Cardiac muscle cell (in vitro differentiated cells and primary cell): ENCODE measurements around the gene SMG5. TPM values are rescaled to one million over a fixed set of nuclear protein-coding genes. Genes with fewer than 3 reads are reported as not detected.
A peak's percentile ranks its signal among the peaks of the same experiment; 100 is the strongest.

Source experiments
- DNase-seq, 2 donors: peaks; one replicate each; pipeline versions ENCODE4 v3.0.0 to v3.0.0-alpha.2; 2010 to 2017; ENCODE audit warnings: low read depth in 1 of 2, low spot score in 1 of 2
- H3K27ac ChIP-seq: fragments of 200-600 bp; sonication (generic); 2 replicates; pipeline ENCODE4 v1.5.1; 2016
- H3K27me3 ChIP-seq: fragments of 200-600 bp; sonication (generic); 2 replicates; pipeline ENCODE4 v1.6.0; 2016; ENCODE audit warnings: control low read depth
- H3K36me3 ChIP-seq: fragments of 200-600 bp; sonication (generic); 2 replicates; pipeline ENCODE4 v1.5.1; 2016; ENCODE audit warnings: control low read depth
- H3K4me1 ChIP-seq: fragments of 200-600 bp; sonication (generic); 2 replicates; pipeline ENCODE4 v1.8.1; 2017; ENCODE audit warnings: low read depth, mild to moderate bottlenecking, mixed run types
- H3K4me3 ChIP-seq: fragments of 200-600 bp; sonication (generic); 2 replicates; pipeline ENCODE4 v1.5.1; 2016; ENCODE audit warnings: mild to moderate bottlenecking
- H3K9me3 ChIP-seq: fragments of 200-600 bp; sonication (generic); 2 replicates; pipeline ENCODE4 v1.5.1; 2017; ENCODE audit warnings: low read depth, mild to moderate bottlenecking, control low read depth
- CTCF ChIP-seq: IDR thresholded peaks from 2 replicates; pipeline ENCODE4 v1.5.1; 2012; ENCODE audit warnings: low read depth, mild to moderate bottlenecking, low read length
- polyA plus RNA-seq: library from polyadenylated mRNA; unstranded; fragments of >200 nt; fragmentation: Nextera tagmentation; extraction: Ambion mirVana; gene quantifications from 2 replicates; pipeline ENCODE4 v1.2.1, GENCODE V29; 2016
- total RNA-seq: library from RNA; depleted of rRNA; stranded (reverse); fragments of >200 nt; gene quantifications from 2 replicates; pipeline ENCODE4 v1.2.3, GENCODE V29; 2016

The SMG5 gene
- total and polyA plus RNA-seq, 2 experiments from 2014 or later: 95.5 to 110 TPM

- Histone ChIP-seq H3K36me3 (no peaks in the 10 kb centered on the region), H3K9me3 (no peaks in the 10 kb centered on the region), H3K4me3 (no peak overlapping the region), H3K27me3 (no peaks in the 10 kb centered on the region), H3K27ac (no peak overlapping the region), H3K4me1 (peaks cover 19% of the 10 kb centered on the region)
- DNase-seq: no peak
- no peak for TF ChIP-seq CTCF
Observed at GRCh38 chr1:156285437-156285836, 2.8 kb upstream of the SMG5 start.

DNA sequence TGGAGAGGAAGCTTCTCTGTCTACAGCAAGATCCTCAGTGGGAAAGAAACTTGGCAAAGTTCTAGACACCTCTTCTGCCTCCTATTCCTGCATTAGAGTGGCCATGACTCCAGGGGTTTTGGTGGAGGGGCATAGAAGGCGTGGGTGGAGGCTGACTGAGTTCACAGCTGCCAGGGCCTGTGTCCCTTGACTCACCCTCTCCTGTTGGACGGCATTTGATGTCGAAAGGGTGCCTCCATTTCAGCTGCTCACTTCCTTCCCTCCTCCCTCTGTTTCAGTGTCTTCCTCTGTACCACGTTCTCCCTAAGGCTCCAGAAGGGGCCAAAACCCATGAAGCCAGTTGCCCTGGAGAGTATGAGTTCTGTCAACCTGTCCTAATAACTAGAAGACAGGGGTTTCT is 2.1 kb upstream of the SMG5 start:
- no peak for TF ChIP-seq CTCF
- H3K27me3 ChIP-seq: no peaks in the 10 kb centered on the region
- peak in 1 of 2 donors; percentile 14 for DNase-seq
- H3K36me3 ChIP-seq: no peaks in the 10 kb centered on the region
- peaks cover 19% of the 10 kb centered on the region for H3K4me1 ChIP-seq
- H3K27ac ChIP-seq: no peak overlapping the region
- H3K4me3 ChIP-seq: no peak overlapping the region
- no peaks in the 10 kb centered on the region for H3K9me3 ChIP-seq

DNA sequence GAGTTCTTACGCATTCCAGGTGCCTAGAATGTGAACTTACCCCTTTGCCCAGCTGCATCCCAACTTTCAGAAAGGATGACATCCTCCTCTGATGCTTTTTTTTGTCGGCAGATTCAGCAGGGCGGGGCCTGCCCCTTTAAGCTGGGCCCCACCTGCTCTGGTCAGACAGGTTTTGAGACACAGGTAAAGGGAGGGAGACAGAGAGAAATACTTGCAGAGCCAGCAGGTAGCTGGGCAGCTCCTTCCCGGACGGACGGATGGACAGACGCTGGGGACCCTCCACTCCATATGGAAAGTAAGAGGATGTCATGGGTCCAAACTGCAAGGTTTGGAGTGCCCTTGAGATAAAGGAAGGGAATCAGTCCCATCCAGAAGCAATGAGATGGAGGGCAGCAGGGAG is 1.5 kb upstream of the SMG5 start, which contains the start of gene TMEM79:
Gene TMEM79, plus strand, starts transcription at position 214 of the 400 bp plus-strand sequence. CDS start 902 bp downstream, outside the sequence.
- no peaks in the 10 kb centered on the region for H3K9me3 ChIP-seq
- H3K4me1 ChIP-seq: peaks cover 19% of the 10 kb centered on the region
- H3K36me3 ChIP-seq: no peaks in the 10 kb centered on the region
- peak within 1 kb of the TSS; percentile 59 for H3K4me3 ChIP-seq
- DNase-seq: no peak
- no peaks in the 10 kb centered on the region for H3K27me3 ChIP-seq
- TF ChIP-seq CTCF: no peak
- peak within 1 kb of the TSS; percentile 67 for H3K27ac ChIP-seq

- peaks cover 4% of the 10 kb centered on the region for H3K36me3 ChIP-seq
- no peak for DNase-seq
- H3K27ac ChIP-seq: peak overlapping the region; percentile 67
- H3K4me3 ChIP-seq: peak overlapping the region; percentile 59
- no peaks in the 10 kb centered on the region for H3K9me3 ChIP-seq
- H3K4me1 ChIP-seq: peaks cover 19% of the 10 kb centered on the region
- H3K27me3 ChIP-seq: no peaks in the 10 kb centered on the region
- TF ChIP-seq CTCF: no peak
Observed at GRCh38 chr1:156283521-156283920, 896 bp upstream of the SMG5 start.

GRCh38 chr1:156281693-156282478 is 739 bp downstream of the SMG5 start:
- H3K9me3 ChIP-seq: no peaks in the 10 kb centered on the region
- peaks cover 19% of the 10 kb centered on the region for H3K4me1 ChIP-seq
- H3K4me3 ChIP-seq: peak overlapping the region; percentile 59
- peak; percentile 12 to 31 for DNase-seq
- no peaks in the 10 kb centered on the region for H3K27me3 ChIP-seq
- H3K36me3 ChIP-seq: peaks cover 15% of the 10 kb centered on the region
- H3K27ac ChIP-seq: peak overlapping the region; percentile 94
- TF ChIP-seq CTCF: no peak
